Activated CD4-positive, alpha-beta T cell treated with anti-CD3 and anti-CD28 coated beads for 48 hours (primary cell): ENCODE measurements around the gene KIF5A.
A peak's percentile ranks its signal among the peaks of the same experiment; 100 is the strongest.
"Not testable (repeated sequence)": the region's sequence is repeated elsewhere in the genome, so short reads cannot be mapped to it uniquely, and the experiment has no call there.

Source experiments
- DNase-seq: peaks from one replicate; pipeline ENCODE4 v3.0.0-alpha.2; 2020

Gene KIF5A

GRCh38 chr12:57558864-57559263 is 9.0 kb downstream of the KIF5A start:
- no peak for DNase-seq

GRCh38 chr12:57560516-57560915 is 10.7 kb downstream of the KIF5A start:
- no peak for DNase-seq

- DNase-seq: not testable (repeated sequence)
These were observed 11.3 kb downstream of the KIF5A start for GRCh38 chr12:57561117-57561516.

GRCh38 chr12:57563358-57563757 is 13.5 kb downstream of the KIF5A start:
- no peak for DNase-seq

- DNase-seq: no peak
These were observed 14.4 kb downstream of the KIF5A start for GRCh38 chr12:57564178-57564740.

GRCh38 chr12:57568838-57569237 is 19.0 kb downstream of the KIF5A start:
- no peak for DNase-seq

GRCh38 chr12:57569858-57570257 is 20.0 kb downstream of the KIF5A start:
- no peak for DNase-seq

GRCh38 chr12:57570438-57570837 is 20.6 kb downstream of the KIF5A start:
- not testable (repeated sequence) for DNase-seq

GRCh38 chr12:57571926-57572762 is 22.3 kb downstream of the KIF5A start:
- no peak for DNase-seq

- DNase-seq: no peak
These were observed 25.0 kb downstream of the KIF5A start for GRCh38 chr12:57574795-57575194.

GRCh38 chr12:57575771-57576612 is 26.1 kb downstream of the KIF5A start:
- DNase-seq: no peak

GRCh38 chr12:57576613-57577160 is 26.8 kb downstream of the KIF5A start:
- no peak for DNase-seq

GRCh38 chr12:57577981-57578758 is 28.3 kb downstream of the KIF5A start:
- no peak for DNase-seq

GRCh38 chr12:57579011-57579410 is 29.2 kb downstream of the KIF5A start:
- DNase-seq: no peak

- no peak for DNase-seq
These were observed 30.0 kb downstream of the KIF5A start for GRCh38 chr12:57579677-57580465.

- no peak for DNase-seq
These were observed 30.6 kb downstream of the KIF5A start for GRCh38 chr12:57580466-57580795.

GRCh38 chr12:57581802-57582201 is 32.0 kb downstream of the KIF5A start:
- no peak for DNase-seq

- no peak for DNase-seq
These were observed 32.6 kb downstream of the KIF5A start for GRCh38 chr12:57582440-57582839.

GRCh38 chr12:57583008-57583831 is 33.4 kb downstream of the KIF5A start:
- DNase-seq: peak; percentile 74

GRCh38 chr12:57584050-57584449 is 34.2 kb downstream of the KIF5A start:
- no peak for DNase-seq

- DNase-seq: no peak
These were observed 34.8 kb downstream of the KIF5A start for GRCh38 chr12:57584690-57585089.
